Medulla oblongata (tissue), 1 donor: ENCODE measurements around the gene SLC38A3.

Source experiments
- DNase-seq: peaks from one replicate; pipeline ENCODE4 v3.0.0-alpha.2; 2015; ENCODE audit errors: extremely low spot score

Gene SLC38A3

DNA sequence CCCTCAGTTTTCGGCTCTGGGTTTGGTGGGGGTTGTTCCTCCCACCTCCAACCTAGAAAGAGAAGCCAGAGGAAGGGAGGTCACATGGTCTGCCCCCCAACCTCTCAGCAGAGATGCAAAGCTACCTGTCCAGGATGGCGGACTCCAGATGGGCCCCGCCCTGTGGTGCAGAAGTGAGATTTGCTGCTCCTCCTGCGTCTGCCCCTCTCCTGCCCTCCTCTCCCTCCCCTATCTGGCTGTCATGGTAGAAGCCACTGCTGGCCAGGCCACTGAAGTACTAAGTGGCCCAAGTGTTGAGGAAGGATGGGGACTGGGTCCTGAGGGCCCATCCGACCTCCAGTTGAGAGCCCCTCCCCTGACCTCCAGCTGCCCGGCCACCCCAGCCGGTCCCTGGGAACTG, 61.8 kb downstream of the SLC38A3 start:
- DNase-seq, result no peak

DNA sequence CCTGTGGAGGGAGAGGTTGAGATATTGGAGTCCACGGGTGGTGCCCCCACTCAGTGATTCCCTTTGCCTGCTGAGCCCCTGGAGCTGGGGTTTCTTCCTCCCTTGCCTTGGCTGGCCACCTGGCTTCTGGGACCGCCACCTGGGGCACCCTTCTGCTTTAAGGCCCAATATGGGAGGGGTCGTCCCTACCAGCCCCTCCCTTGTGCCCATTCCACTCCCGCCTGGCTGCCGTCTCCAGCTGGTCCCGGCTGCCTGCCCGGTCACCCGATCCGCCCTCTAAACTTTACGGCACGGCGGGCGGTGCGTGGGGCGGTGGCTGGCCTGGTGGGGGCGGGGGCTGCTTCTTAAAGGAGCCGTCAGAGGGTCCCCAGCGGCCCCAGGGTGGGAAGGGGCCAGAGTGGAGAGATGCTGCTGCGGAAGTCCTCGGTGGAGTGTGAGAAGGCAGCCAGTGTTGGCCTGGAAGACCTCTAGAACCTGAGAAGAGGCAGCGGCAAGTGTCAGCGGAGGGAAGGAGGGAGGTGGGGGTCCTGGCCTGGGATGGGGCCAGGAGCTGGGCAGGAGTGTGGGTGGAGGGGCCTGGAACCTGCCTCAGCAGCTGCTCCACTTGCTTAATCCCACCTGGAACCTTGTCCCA, 62.3 kb downstream of the SLC38A3 start:
- peak; percentile 66 for DNase-seq

DNA sequence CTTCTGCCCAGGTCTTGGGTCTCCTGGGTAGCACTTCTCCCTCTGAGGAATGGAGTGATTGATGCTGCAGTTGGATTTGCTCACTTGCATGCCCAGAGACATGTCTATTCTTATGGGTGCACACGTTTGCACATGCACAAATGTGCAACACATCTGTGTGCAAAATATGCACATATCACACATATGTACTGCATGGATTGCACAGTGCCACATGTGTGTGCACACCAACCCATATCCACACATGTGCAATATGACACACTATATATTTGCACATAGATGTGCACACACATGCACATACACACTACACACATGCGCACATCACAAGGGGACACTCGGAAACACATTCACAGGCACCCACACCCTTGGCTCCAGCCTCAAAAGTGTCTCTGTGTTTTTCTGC, 63.2 kb downstream of the SLC38A3 start:
- no peak for DNase-seq

GRCh38 chr3:50268703-50269451, 63.8 kb downstream of the SLC38A3 start, which contains the start of gene SEMA3B:
SEMA3B (plus strand) TSS chr3:50269147; CDS start chr3:50269241, 94 bp downstream.
- DNase-seq, result peak; percentile 70

- DNase-seq, result no peak
Measured at GRCh38 chr3:50269460-50269859, 64.4 kb downstream of the SLC38A3 start.

- DNase-seq, result no peak
Measured at GRCh38 chr3:50269977-50270413, 64.9 kb downstream of the SLC38A3 start.

- DNase-seq, result no peak
Measured at GRCh38 chr3:50270422-50271224, 65.6 kb downstream of the SLC38A3 start.
